ENCODE data around the gene MLLT1. TPM values are rescaled to one million over a fixed set of nuclear protein-coding genes. Genes with fewer than 3 reads are reported as not detected.
A peak's percentile ranks its signal among the peaks of the same experiment; 100 is the strongest.

The MLLT1 gene
- total and polyA plus RNA-seq, 8 donors, result 19.6 to 37.5 (median 25.4) TPM

- FAIRE-seq, result no peak
- TF ChIP-seq CTCF (IDR thresholded peaks at IDR 0.05), result no peak
- intact Hi-C loops (cut with DNase I), result no loop called here
Measured at GRCh38 chr19:6211632-6212402, 68.0 kb downstream of the MLLT1 start.

GRCh38 chr19:6210721-6211600, 68.8 kb downstream of the MLLT1 start:
- Histone ChIP-seq H3K36me3 (peaks cover 0 to 5% (median 4%) of the 10 kb centered on the region in 3 donors), H3K9me3 (no peaks in the 10 kb centered on the region), H3K27ac (no peak overlapping the region), H3K4me3 (no peak overlapping the region), H3K4me1 (no peaks in the 10 kb centered on the region), H3K27me3 (no peaks in the 10 kb centered on the region)
- peak in 2 of 6 donors; percentile 51 to 57 for DNase-seq
- intact Hi-C loops (cut with DNase I), result no loop called here
- no peak for FAIRE-seq
- whole genome bisulfite sequencing, 2 donors, result 90% methylated on average over 30 to 32 of the region's 32 CpGs
- TF ChIP-seq CTCF (IDR thresholded peaks at IDR 0.05), result no peak
- no peak for ATAC-seq

More at GRCh38 chr19:6211632-6212402, 68.0 kb downstream of the MLLT1 start:
- H3K9me3 ChIP-seq, result no peaks in the 10 kb centered on the region
- no peaks in the 10 kb centered on the region for H3K27me3 ChIP-seq
- peaks cover 0 to 5% (median 4%) of the 10 kb centered on the region in 3 donors for H3K36me3 ChIP-seq
- H3K4me3 ChIP-seq, result no peak overlapping the region
- ATAC-seq, result no peak
- peak in 2 of 6 donors; percentile 49 to 61 for DNase-seq
- no peak overlapping the region for H3K27ac ChIP-seq
- H3K4me1 ChIP-seq, result no peaks in the 10 kb centered on the region
- 92 to 95% methylated on average over 41 to 43 of the region's 43 CpGs for WGBS, 2 donors

GRCh38 chr19:6210091-6210490, 69.7 kb downstream of the MLLT1 start:
- 90 to 92% methylated on average over 7 of the region's 7 CpGs for WGBS, 2 donors
- no peak for TF ChIP-seq CTCF (IDR thresholded peaks at IDR 0.05)
- ATAC-seq, result no peak
- no peaks in the 10 kb centered on the region for H3K4me1 ChIP-seq
- DNase-seq, result peak in 1 of 6 donors; percentile 13
- H3K9me3 ChIP-seq, result no peaks in the 10 kb centered on the region
- H3K27me3 ChIP-seq, result no peaks in the 10 kb centered on the region
- intact Hi-C loops (cut with DNase I), result no loop called here
- no peak for FAIRE-seq
- H3K27ac ChIP-seq, result no peak overlapping the region
- peaks cover 0 to 5% (median 4%) of the 10 kb centered on the region in 3 donors for H3K36me3 ChIP-seq
- no peak overlapping the region for H3K4me3 ChIP-seq

GRCh38 chr19:6209680-6210079, 70.1 kb downstream of the MLLT1 start:
- 64 to 70% methylated on average over 4 of the region's 4 CpGs for WGBS, 2 donors
- intact Hi-C loops (cut with DNase I), result no loop called here
- H3K27me3 ChIP-seq, result no peaks in the 10 kb centered on the region
- H3K9me3 ChIP-seq, result no peaks in the 10 kb centered on the region
- ATAC-seq, result no peak
- H3K4me3 ChIP-seq, result no peak overlapping the region
- no peak for DNase-seq
- no peak overlapping the region for H3K27ac ChIP-seq
- TF ChIP-seq CTCF (IDR thresholded peaks at IDR 0.05), result no peak
- FAIRE-seq, result no peak
- H3K4me1 ChIP-seq, result no peaks in the 10 kb centered on the region
- H3K36me3 ChIP-seq, result peaks cover 0 to 5% (median 4%) of the 10 kb centered on the region in 3 donors
